Common myeloid progenitor, CD34-positive (primary cell): Measurements from ENCODE around the gene ASCC1.

Source experiments
- CTCF ChIA-PET: fragments of 350-600 bp; sonication (Branson Sonifier 250); formaldehyde crosslinking; loops from one replicate; lab custom pipeline; 2021; ENCODE audit warnings: antibody characterized with exemption; lab: Charles Lee
- POLR2A ChIA-PET: fragments of 350-600 bp; sonication (Branson Sonifier 250); formaldehyde crosslinking; loops from one replicate; lab custom pipeline; 2021; ENCODE audit warnings: antibody characterized with exemption; lab: Charles Lee
- DNase-seq, 3 donors: peaks; one replicate each; pipeline versions ENCODE4 v3.0.0 to v3.0.0-alpha.2; 2013
- H3K27ac ChIP-seq, 2 experiments: 1 replicate in 1 of 2; 2 replicates in 1 of 2; pipeline ENCODE4 v1.7.0; 2013; ENCODE audit warnings: inconsistent platforms in 2 of 2, low read length in 2 of 2, mild to moderate bottlenecking in 2 of 2, low read depth in 1 of 2, moderate library complexity in 1 of 2; ENCODE audit not compliant: severe bottlenecking in 2 of 2, insufficient read depth in 1 of 2, poor library complexity in 1 of 2
- H3K27me3 ChIP-seq, 5 experiments: replicated peaks in 2 of 5; 1 replicate in 3 of 5; 2 replicates in 2 of 5; pipeline versions ENCODE4 v1.6.1 to v1.7.0; 2013; ENCODE audit warnings: low read length in 4 of 5, mild to moderate bottlenecking in 2 of 5, moderate library complexity in 2 of 5, inconsistent platforms in 1 of 5; ENCODE audit not compliant: insufficient read depth in 5 of 5, control insufficient read depth in 4 of 5
- H3K36me3 ChIP-seq, 4 experiments: 1 replicate in 2 of 4; 2 replicates in 2 of 4; pipeline versions ENCODE4 v1.6.1 to v1.7.0; 2013; ENCODE audit warnings: low read length in 3 of 4, control low read depth in 1 of 4, mild to moderate bottlenecking in 1 of 4; ENCODE audit not compliant: control insufficient read depth in 4 of 4, insufficient read depth in 4 of 4
- H3K4me1 ChIP-seq, 4 experiments: 1 replicate in 3 of 4; 2 replicates in 1 of 4; pipeline versions ENCODE4 v1.6.1 to v1.7.1; 2013; ENCODE audit warnings: low read length in 3 of 4, mild to moderate bottlenecking in 3 of 4, control low read depth in 1 of 4, inconsistent platforms in 1 of 4, moderate library complexity in 1 of 4; ENCODE audit not compliant: control insufficient read depth in 4 of 4, insufficient read depth in 4 of 4; ENCODE audit errors: control extremely low read depth in 1 of 4
- H3K4me3 ChIP-seq, 7 experiments: 1 replicate in 4 of 7; 2 replicates in 3 of 7; pipeline versions ENCODE4 v1.5.1 to v1.7.0; 2013; ENCODE audit warnings: mild to moderate bottlenecking in 7 of 7, low read length in 6 of 7, moderate library complexity in 6 of 7, inconsistent platforms in 2 of 7, low read depth in 2 of 7, control low read depth in 1 of 7; ENCODE audit not compliant: insufficient read depth in 4 of 7, control insufficient read depth in 1 of 7; ENCODE audit errors: extremely low read depth in 1 of 7
- H3K9me3 ChIP-seq, 5 experiments: 1 replicate in 4 of 5; 2 replicates in 1 of 5; pipeline versions ENCODE4 v1.6.1 to v1.7.1; 2013; ENCODE audit warnings: low read length in 4 of 5, mild to moderate bottlenecking in 2 of 5, inconsistent platforms in 1 of 5, low read depth in 1 of 5, moderate library complexity in 1 of 5; ENCODE audit not compliant: control insufficient read depth in 4 of 5, insufficient read depth in 2 of 5; ENCODE audit errors: control extremely low read depth in 1 of 5
- WGBS: methylation state at CpG from one replicate; pipeline ENCODE4 v1.1.5; 2013; ENCODE audit not compliant: insufficient coverage; 5-methylcytosine and 5-hydroxymethylcytosine counted together

The ASCC1 gene

DNA sequence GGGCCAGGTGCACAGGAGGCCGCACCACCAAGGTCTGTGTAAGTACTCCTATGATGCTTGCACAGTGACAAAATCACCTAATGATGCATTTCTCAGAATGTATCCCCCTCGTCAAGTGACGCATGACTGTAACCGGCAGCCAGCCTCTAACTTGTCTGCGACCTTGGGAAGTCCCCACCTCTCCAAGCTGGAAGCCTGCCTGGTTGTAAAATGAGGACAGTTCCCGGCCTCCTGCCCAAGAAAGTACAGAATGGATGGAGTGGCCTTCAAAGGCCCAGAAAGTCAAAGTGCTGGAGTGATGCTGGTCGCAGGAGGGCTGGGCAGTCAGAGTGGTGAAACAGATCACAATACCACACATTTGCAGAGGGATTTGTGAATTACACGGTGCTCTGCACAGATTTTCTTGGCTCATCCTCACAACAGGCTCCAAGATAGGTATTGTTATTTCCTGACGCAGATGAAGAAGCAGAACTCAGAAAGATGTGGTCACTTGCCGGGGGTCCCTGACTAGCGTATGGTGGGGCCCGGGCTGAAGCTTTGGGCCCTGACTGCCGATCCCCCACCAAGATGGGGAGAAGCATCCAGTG lies 150.5 kb downstream of the ASCC1 start:
- 89% methylated on average over 13 of the region's 13 CpGs for WGBS
- Histone ChIP-seq H3K4me1 (peaks cover 0 to 10% (median 8%) of the 10 kb centered on the region in 4 experiments), H3K9me3 (no peaks in the 10 kb centered on the region), H3K27me3 (no peaks in the 10 kb centered on the region), H3K36me3 (peaks cover 0 to 14% (median 3%) of the 10 kb centered on the region in 4 experiments), H3K4me3 (no peak overlapping the region), H3K27ac (no peak overlapping the region)
- DNase-seq, result no peak
- POLR2A ChIA-PET, result no interaction called here
- CTCF ChIA-PET, result interaction anchor here (0.8 to 1.1 kb wide), 2 partner anchors 12 to 15 kb away, joined by 3 read pairs; no protein-coding TSS in a partner anchor

DNA sequence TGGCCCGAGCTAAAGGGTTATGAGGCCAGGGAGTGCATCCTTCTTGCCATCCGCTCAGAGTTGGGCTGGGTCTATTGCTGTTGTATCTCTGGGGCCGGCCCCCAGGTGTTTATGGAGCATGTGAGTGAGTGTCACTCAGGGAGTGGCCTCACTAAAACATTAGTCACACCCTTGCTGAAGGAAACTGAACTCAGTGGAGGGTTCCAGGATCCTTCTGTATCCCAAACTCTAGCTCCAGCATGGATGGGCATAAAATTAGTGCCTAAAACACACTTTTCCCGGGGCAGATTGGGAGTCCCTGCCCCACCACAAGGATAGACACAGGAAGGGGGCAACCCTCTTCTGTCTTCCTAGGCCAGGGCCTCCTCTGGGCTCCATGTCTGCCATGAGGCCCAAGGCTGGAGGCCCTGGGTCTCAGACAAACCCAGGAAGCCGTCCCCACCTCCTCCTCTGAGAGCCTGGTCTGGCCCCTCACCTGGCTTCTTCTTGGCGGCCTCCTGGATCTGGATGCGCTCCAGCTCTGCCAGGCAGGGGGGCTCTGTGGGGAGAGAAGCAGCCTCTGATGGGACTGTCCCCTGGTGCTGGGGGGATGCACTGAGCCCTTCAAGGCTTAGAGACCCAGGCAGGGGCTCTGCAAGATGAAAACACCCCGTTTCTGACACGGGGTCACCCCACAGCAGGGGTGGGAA lies 152.2 kb downstream of the ASCC1 start:
- H3K9me3 ChIP-seq, result no peaks in the 10 kb centered on the region
- ChIA-PET CTCF (interaction anchor here (1.2 kb wide), 2 partner anchors 8 to 32 kb away, joined by 3 read pairs; no protein-coding TSS in a partner anchor), POLR2A (no interaction called here)
- H3K4me3 ChIP-seq, result no peak overlapping the region
- H3K27ac ChIP-seq, result no peak overlapping the region
- no peaks in the 10 kb centered on the region for H3K4me1 ChIP-seq
- H3K27me3 ChIP-seq, result no peaks in the 10 kb centered on the region
- peaks cover 0 to 14% (median 3%) of the 10 kb centered on the region in 4 experiments for H3K36me3 ChIP-seq
- DNase-seq, result no peak
- WGBS, result 96% methylated on average over 7 of the region's 9 CpGs

DNA sequence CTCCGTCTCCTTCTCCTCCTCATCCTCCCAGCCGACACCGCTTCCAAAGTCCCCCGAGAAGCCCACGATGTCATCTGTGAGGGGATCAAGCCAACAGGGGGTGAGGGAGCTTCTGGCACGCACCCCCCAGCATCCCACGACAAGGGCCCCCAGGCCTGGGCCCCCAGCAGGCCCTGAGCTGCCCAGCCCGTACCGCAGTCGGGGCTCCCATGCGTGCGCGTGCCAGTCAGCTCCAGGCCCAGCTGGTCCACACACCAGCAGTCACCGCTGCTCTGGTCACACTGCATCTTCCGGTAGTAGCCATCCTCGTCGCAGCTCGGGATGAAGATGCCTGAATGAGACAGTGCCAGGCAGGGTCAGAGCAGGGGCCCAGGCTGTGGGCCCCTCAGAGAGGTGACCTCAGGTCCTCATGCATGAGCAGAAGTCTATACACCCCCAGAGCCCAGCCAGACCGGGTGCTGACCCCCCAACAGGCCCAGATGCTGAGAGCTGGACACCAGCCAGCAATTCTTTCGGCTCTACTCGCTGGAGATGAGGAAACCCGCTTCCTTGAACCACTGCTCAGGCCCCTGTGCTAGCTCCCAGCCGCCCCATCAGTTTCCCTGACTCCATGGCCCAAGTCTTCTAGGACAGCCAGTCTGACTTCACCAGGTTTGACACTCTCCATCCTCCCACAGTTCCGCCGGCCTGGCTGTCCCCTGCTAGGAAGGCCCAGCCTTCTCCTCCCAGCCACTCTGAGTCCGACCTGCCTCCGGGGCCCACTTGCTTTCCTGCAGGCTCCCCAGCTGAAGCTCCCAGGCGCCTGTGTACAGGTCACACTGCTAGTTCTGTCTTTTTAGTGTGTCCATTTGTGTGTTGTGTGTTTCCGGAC lies 153.0 kb downstream of the ASCC1 start:
- ChIA-PET POLR2A (no interaction called here), CTCF (interaction anchor here (1.1 to 2.7 kb wide), 4 partner anchors 9 to 32 kb away, joined by 3 to 15 read pairs (median 3); no protein-coding TSS in a partner anchor)
- no peaks in the 10 kb centered on the region for H3K4me1 ChIP-seq
- no peak for DNase-seq
- peaks cover 0 to 14% (median 3%) of the 10 kb centered on the region in 4 experiments for H3K36me3 ChIP-seq
- no peak overlapping the region for H3K27ac ChIP-seq
- no peaks in the 10 kb centered on the region for H3K27me3 ChIP-seq
- no peak overlapping the region for H3K4me3 ChIP-seq
- no peaks in the 10 kb centered on the region for H3K9me3 ChIP-seq
- 96% methylated on average over 21 of the region's 29 CpGs for WGBS

DNA sequence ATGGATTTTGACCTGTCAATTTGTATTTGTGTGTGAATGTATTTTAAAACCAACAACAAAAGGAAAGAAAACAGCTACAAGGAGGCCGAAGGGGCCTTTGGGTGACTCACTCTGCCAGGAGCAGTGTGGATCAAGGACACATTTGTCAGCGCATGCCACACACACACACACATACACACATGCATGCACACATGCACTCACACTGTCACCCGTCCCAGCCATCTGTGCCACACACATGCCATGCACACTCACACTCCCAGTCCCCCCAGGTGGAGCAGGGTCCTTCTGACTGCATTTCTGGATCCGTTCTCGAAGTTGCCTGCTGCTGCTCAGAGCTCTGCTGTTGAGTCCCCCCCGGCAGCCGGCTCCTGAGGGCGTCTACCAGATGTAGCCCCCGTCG lies 153.7 kb downstream of the ASCC1 start:
- Histone ChIP-seq H3K27me3 (no peaks in the 10 kb centered on the region), H3K36me3 (peaks cover 0 to 13% (median 3%) of the 10 kb centered on the region in 4 experiments), H3K4me3 (no peak overlapping the region), H3K27ac (no peak overlapping the region), H3K9me3 (no peaks in the 10 kb centered on the region), H3K4me1 (no peaks in the 10 kb centered on the region)
- ChIA-PET CTCF (interaction anchor here (1.1 to 2.7 kb wide), 4 partner anchors 10 to 276 kb away, joined by 3 to 15 read pairs (median 4); no protein-coding TSS in a partner anchor), POLR2A (no interaction called here)
- no peak for DNase-seq
- 95% methylated on average over 9 of the region's 10 CpGs for WGBS

DNA sequence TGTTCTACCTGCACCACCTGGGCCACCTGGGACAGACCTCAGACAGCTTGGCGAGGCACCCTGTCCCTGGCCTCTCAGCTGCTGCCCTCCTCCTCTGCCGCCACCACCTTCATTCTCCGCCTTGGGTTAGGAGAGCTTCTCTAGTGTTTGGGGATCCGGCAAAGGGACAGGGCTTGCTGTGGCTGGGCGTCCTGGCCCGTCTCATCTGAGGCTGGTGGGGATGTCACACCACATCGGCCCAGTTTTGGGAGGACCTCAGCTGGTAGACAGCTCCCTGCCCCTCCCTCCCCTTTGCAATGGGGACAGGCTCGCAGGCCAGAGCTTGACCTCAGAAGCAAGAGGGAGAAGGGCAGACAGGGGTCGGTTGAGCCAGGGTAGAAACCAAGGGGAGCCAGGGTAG lies 154.1 kb downstream of the ASCC1 start:
- Histone ChIP-seq H3K9me3 (no peaks in the 10 kb centered on the region), H3K36me3 (peaks cover 0 to 11% (median 3%) of the 10 kb centered on the region in 4 experiments), H3K27me3 (no peaks in the 10 kb centered on the region), H3K27ac (no peak overlapping the region), H3K4me3 (no peak overlapping the region), H3K4me1 (no peaks in the 10 kb centered on the region)
- ChIA-PET CTCF (interaction anchor here (1.6 to 2.7 kb wide), 2 partner anchors 13 to 276 kb away, joined by 4 to 15 read pairs; no protein-coding TSS in a partner anchor), POLR2A (no interaction called here)
- no peak for DNase-seq
- WGBS, result 95% methylated on average over 8 of the region's 9 CpGs

DNA sequence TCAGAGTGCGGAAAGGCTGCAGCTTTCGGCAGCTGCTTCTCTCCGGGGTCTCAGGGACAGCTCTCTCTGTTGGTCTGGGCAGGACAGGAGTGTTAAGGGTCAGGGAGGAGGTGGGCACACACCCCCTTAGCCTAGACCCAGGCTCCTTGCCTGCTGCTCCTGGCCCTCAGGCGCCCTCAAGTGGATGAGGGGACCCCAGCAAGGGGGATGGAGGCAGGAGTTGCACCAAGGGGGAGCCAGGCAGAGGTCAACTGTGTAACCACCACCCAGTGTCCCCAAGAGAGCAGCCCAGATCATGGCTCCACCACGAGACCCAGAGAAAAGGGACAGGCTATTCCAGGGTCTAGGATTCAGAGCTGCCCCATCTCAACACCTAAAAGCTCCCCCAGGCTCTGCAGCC lies 154.6 kb downstream of the ASCC1 start:
- Histone ChIP-seq H3K9me3 (no peaks in the 10 kb centered on the region), H3K36me3 (peaks cover 0 to 10% (median 3%) of the 10 kb centered on the region in 4 experiments), H3K27ac (no peak overlapping the region), H3K27me3 (no peaks in the 10 kb centered on the region), H3K4me1 (no peaks in the 10 kb centered on the region), H3K4me3 (no peak overlapping the region)
- POLR2A ChIA-PET, result no interaction called here
- 71% methylated on average over 4 of the region's 5 CpGs for WGBS
- CTCF ChIA-PET, result interaction anchor here (0.9 to 2.7 kb wide), 3 partner anchors 8 to 277 kb away, joined by 3 to 15 read pairs (median 4); no protein-coding TSS in a partner anchor
- no peak for DNase-seq
